Dendritic cell treated with granulocyte-macrophage colony-stimulating factor and Interleukin-4, amounts not matched to agents 40 ng/mL and 50 ng/mL, for 4 days (primary cell): ENCODE measurements around the gene SLC29A3.

Source experiments
- H3K27ac Mint-ChIP-seq: one replicate; pipeline ENCODE4 v1.8.0; 2022; ENCODE audit warnings: mild to moderate bottlenecking, mixed read lengths
- H3K27me3 Mint-ChIP-seq: one replicate; pipeline ENCODE4 v1.8.0; 2022; ENCODE audit warnings: mild to moderate bottlenecking, mixed read lengths
- H3K36me3 Mint-ChIP-seq: one replicate; pipeline ENCODE4 v1.8.0; 2022; ENCODE audit warnings: low read depth, mixed read lengths
- H3K4me1 Mint-ChIP-seq: one replicate; pipeline ENCODE4 v1.8.0; 2022; ENCODE audit warnings: low read depth, mixed read lengths
- H3K4me3 Mint-ChIP-seq: one replicate; pipeline ENCODE4 v1.8.0; 2022; ENCODE audit warnings: mild to moderate bottlenecking, moderate library complexity, mixed read lengths
- H3K9me3 Mint-ChIP-seq: one replicate; pipeline ENCODE4 v1.8.0; 2022; ENCODE audit warnings: mixed read lengths
- intact Hi-C: fragments of 100-400 bp; cut with micrococcal nuclease; formaldehyde crosslinking; loops from one replicate; pipeline ENCODE4 v1.15.0; 2022

The SLC29A3 gene

GRCh38 chr10:71331736-71332135 lies 12.7 kb downstream of the SLC29A3 start:
- no peak overlapping the region for H3K27ac Mint-ChIP-seq
- H3K27me3 Mint-ChIP-seq, result no peaks in the 10 kb centered on the region
- H3K4me1 Mint-ChIP-seq, result peaks cover 78% of the 10 kb centered on the region
- H3K4me3 Mint-ChIP-seq, result no peak overlapping the region
- intact Hi-C loops, result no loop called here
- H3K36me3 Mint-ChIP-seq, result peaks cover 87% of the 10 kb centered on the region
- H3K9me3 Mint-ChIP-seq, result no peaks in the 10 kb centered on the region

- no peaks in the 10 kb centered on the region for H3K27me3 Mint-ChIP-seq
- H3K36me3 Mint-ChIP-seq, result peaks cover 87% of the 10 kb centered on the region
- intact Hi-C loops, result no loop called here
- peaks cover 71% of the 10 kb centered on the region for H3K4me1 Mint-ChIP-seq
- H3K4me3 Mint-ChIP-seq, result no peak overlapping the region
- H3K27ac Mint-ChIP-seq, result peak overlapping the region; percentile 86
- no peaks in the 10 kb centered on the region for H3K9me3 Mint-ChIP-seq
Observed at GRCh38 chr10:71332466-71332865, 13.4 kb downstream of the SLC29A3 start.

- H3K36me3 Mint-ChIP-seq, result peaks cover 87% of the 10 kb centered on the region
- no peak overlapping the region for H3K4me3 Mint-ChIP-seq
- no peaks in the 10 kb centered on the region for H3K27me3 Mint-ChIP-seq
- peaks cover 63% of the 10 kb centered on the region for H3K4me1 Mint-ChIP-seq
- peak overlapping the region; percentile 86 for H3K27ac Mint-ChIP-seq
- intact Hi-C loops, result no loop called here
- H3K9me3 Mint-ChIP-seq, result no peaks in the 10 kb centered on the region
Observed at GRCh38 chr10:71333129-71333887, 14.2 kb downstream of the SLC29A3 start.

- intact Hi-C loops, result no loop called here
- Mint-ChIP-seq H3K27me3 (no peaks in the 10 kb centered on the region), H3K36me3 (peaks cover 87% of the 10 kb centered on the region), H3K4me3 (no peak overlapping the region), H3K4me1 (peaks cover 63% of the 10 kb centered on the region), H3K27ac (peak overlapping the region; percentile 86), H3K9me3 (no peaks in the 10 kb centered on the region)
Observed at GRCh38 chr10:71334221-71334791, 15.2 kb downstream of the SLC29A3 start.

- peaks cover 87% of the 10 kb centered on the region for H3K36me3 Mint-ChIP-seq
- intact Hi-C loops, result no loop called here
- peak overlapping the region; percentile 20 for H3K27ac Mint-ChIP-seq
- H3K27me3 Mint-ChIP-seq, result no peaks in the 10 kb centered on the region
- H3K4me1 Mint-ChIP-seq, result peaks cover 59% of the 10 kb centered on the region
- no peak overlapping the region for H3K4me3 Mint-ChIP-seq
- no peaks in the 10 kb centered on the region for H3K9me3 Mint-ChIP-seq
Observed at GRCh38 chr10:71335173-71335708, 16.2 kb downstream of the SLC29A3 start.

- H3K27ac Mint-ChIP-seq, result peak overlapping the region; percentile 20
- peaks cover 66% of the 10 kb centered on the region for H3K4me1 Mint-ChIP-seq
Observed at GRCh38 chr10:71336632-71337031, 17.6 kb downstream of the SLC29A3 start.

GRCh38 chr10:71337219-71337701 lies 18.2 kb downstream of the SLC29A3 start:
- peaks cover 72% of the 10 kb centered on the region for H3K4me1 Mint-ChIP-seq
- intact Hi-C loops, result no loop called here
- H3K36me3 Mint-ChIP-seq, result peaks cover 90% of the 10 kb centered on the region
- H3K27ac Mint-ChIP-seq, result no peak overlapping the region
- H3K4me3 Mint-ChIP-seq, result no peak overlapping the region
- no peaks in the 10 kb centered on the region for H3K27me3 Mint-ChIP-seq
- H3K9me3 Mint-ChIP-seq, result no peaks in the 10 kb centered on the region

More at GRCh38 chr10:71336632-71337031, 17.6 kb downstream of the SLC29A3 start:
- intact Hi-C loops, result no loop called here
- H3K27me3 Mint-ChIP-seq, result no peaks in the 10 kb centered on the region
- no peaks in the 10 kb centered on the region for H3K9me3 Mint-ChIP-seq
- H3K4me3 Mint-ChIP-seq, result no peak overlapping the region
- peaks cover 84% of the 10 kb centered on the region for H3K36me3 Mint-ChIP-seq

GRCh38 chr10:71338728-71339495 lies 19.9 kb downstream of the SLC29A3 start:
- no peaks in the 10 kb centered on the region for H3K9me3 Mint-ChIP-seq
- intact Hi-C loops, result no loop called here
- peaks cover 80% of the 10 kb centered on the region for H3K36me3 Mint-ChIP-seq
- no peaks in the 10 kb centered on the region for H3K27me3 Mint-ChIP-seq
- H3K4me3 Mint-ChIP-seq, result no peak overlapping the region
- peak overlapping the region; percentile 20 for H3K27ac Mint-ChIP-seq
- H3K4me1 Mint-ChIP-seq, result peaks cover 73% of the 10 kb centered on the region

- Mint-ChIP-seq H3K27ac (peak overlapping the region; percentile 19), H3K27me3 (no peaks in the 10 kb centered on the region), H3K4me3 (no peak overlapping the region), H3K36me3 (peaks cover 72% of the 10 kb centered on the region), H3K4me1 (peaks cover 73% of the 10 kb centered on the region), H3K9me3 (no peaks in the 10 kb centered on the region)
- intact Hi-C loops, result no loop called here
Observed at GRCh38 chr10:71339796-71340589, 20.9 kb downstream of the SLC29A3 start.

GRCh38 chr10:71342573-71343391 lies 23.7 kb downstream of the SLC29A3 start:
- Mint-ChIP-seq H3K27me3 (no peaks in the 10 kb centered on the region), H3K4me1 (peaks cover 71% of the 10 kb centered on the region), H3K9me3 (no peaks in the 10 kb centered on the region), H3K36me3 (peaks cover 72% of the 10 kb centered on the region), H3K27ac (peak overlapping the region; percentile 69), H3K4me3 (no peak overlapping the region)
- intact Hi-C loops, result no loop called here

- no peaks in the 10 kb centered on the region for H3K27me3 Mint-ChIP-seq
- H3K9me3 Mint-ChIP-seq, result no peaks in the 10 kb centered on the region
- H3K27ac Mint-ChIP-seq, result peak overlapping the region; percentile 69
- H3K4me1 Mint-ChIP-seq, result peaks cover 77% of the 10 kb centered on the region
- H3K36me3 Mint-ChIP-seq, result peaks cover 72% of the 10 kb centered on the region
- intact Hi-C loops, result no loop called here
- H3K4me3 Mint-ChIP-seq, result no peak overlapping the region
Observed at GRCh38 chr10:71343392-71343773, 24.3 kb downstream of the SLC29A3 start.

GRCh38 chr10:71344154-71344925 lies 25.3 kb downstream of the SLC29A3 start:
- peak overlapping the region; percentile 69 for H3K27ac Mint-ChIP-seq
- H3K9me3 Mint-ChIP-seq, result no peaks in the 10 kb centered on the region
- no peak overlapping the region for H3K4me3 Mint-ChIP-seq
- peaks cover 80% of the 10 kb centered on the region for H3K4me1 Mint-ChIP-seq
- peaks cover 72% of the 10 kb centered on the region for H3K36me3 Mint-ChIP-seq
- intact Hi-C loops, result no loop called here
- H3K27me3 Mint-ChIP-seq, result no peaks in the 10 kb centered on the region
